ENCODE results near the gene TADA3. TPM values are rescaled to one million over a fixed set of nuclear protein-coding genes. Genes with fewer than 3 reads are reported as not detected.
A peak's percentile ranks its signal among the peaks of the same experiment; 100 is the strongest.

The TADA3 gene
- total and polyA plus RNA-seq, 2 experiments from 2014 or later = 97.2 to 137 TPM

- Histone ChIP-seq H3K27me3 (no peaks in the 10 kb centered on the region), H3K36me3 (peaks cover 23% of the 10 kb centered on the region), H3K9me3 (ENCODE audit: low read depth) (no peaks in the 10 kb centered on the region), H3K4me1 (ENCODE audit: low read depth) (peaks cover 11% of the 10 kb centered on the region), H3K4me3 (no peak overlapping the region), H3K27ac (peak overlapping the region; percentile 45)
- peak; percentile 18 to 46 for DNase-seq (ENCODE audit: low read depth in 1 of 2, low spot score in 1 of 2)
- no peak for TF ChIP-seq CTCF (IDR thresholded peaks at IDR 0.05; ENCODE audit: low read depth, low read length)
Measured at GRCh38 chr3:9808345-9809037, 16.2 kb upstream of the TADA3 start.

- Histone ChIP-seq H3K9me3 (ENCODE audit: low read depth) (no peaks in the 10 kb centered on the region), H3K36me3 (peaks cover 27% of the 10 kb centered on the region), H3K27me3 (no peaks in the 10 kb centered on the region), H3K4me3 (no peak overlapping the region), H3K4me1 (ENCODE audit: low read depth) (peaks cover 11% of the 10 kb centered on the region), H3K27ac (peak overlapping the region; percentile 21)
- no peak for DNase-seq (ENCODE audit: low read depth in 1 of 2, low spot score in 1 of 2)
- TF ChIP-seq CTCF (IDR thresholded peaks at IDR 0.05; ENCODE audit: low read depth, low read length) = no peak
Measured at GRCh38 chr3:9807981-9808344, 15.7 kb upstream of the TADA3 start.

- no peak overlapping the region for H3K4me3 ChIP-seq
- no peaks in the 10 kb centered on the region for H3K9me3 ChIP-seq (ENCODE audit: low read depth)
- peaks cover 11% of the 10 kb centered on the region for H3K4me1 ChIP-seq (ENCODE audit: low read depth)
- no peaks in the 10 kb centered on the region for H3K27me3 ChIP-seq
- no peak for TF ChIP-seq CTCF (IDR thresholded peaks at IDR 0.05; ENCODE audit: low read depth, low read length)
- H3K27ac ChIP-seq = peak overlapping the region; percentile 21
- H3K36me3 ChIP-seq = peaks cover 32% of the 10 kb centered on the region
- DNase-seq (ENCODE audit: low read depth in 1 of 2, low spot score in 1 of 2) = no peak
Measured at GRCh38 chr3:9806688-9807589, 14.7 kb upstream of the TADA3 start.

GRCh38 chr3:9806137-9806536 is 13.9 kb upstream of the TADA3 start:
- Histone ChIP-seq H3K4me1 (ENCODE audit: low read depth) (peaks cover 11% of the 10 kb centered on the region), H3K27ac (no peak overlapping the region), H3K36me3 (peaks cover 39% of the 10 kb centered on the region), H3K27me3 (no peaks in the 10 kb centered on the region), H3K4me3 (no peak overlapping the region), H3K9me3 (ENCODE audit: low read depth) (no peaks in the 10 kb centered on the region)
- TF ChIP-seq CTCF (IDR thresholded peaks at IDR 0.05; ENCODE audit: low read depth, low read length) = no peak
- no peak for DNase-seq (ENCODE audit: low read depth in 1 of 2, low spot score in 1 of 2)

- H3K27me3 ChIP-seq = no peaks in the 10 kb centered on the region
- no peak overlapping the region for H3K27ac ChIP-seq
- H3K4me1 ChIP-seq (ENCODE audit: low read depth) = peaks cover 4% of the 10 kb centered on the region
- peaks cover 48% of the 10 kb centered on the region for H3K36me3 ChIP-seq
- no peak for TF ChIP-seq CTCF (IDR thresholded peaks at IDR 0.05; ENCODE audit: low read depth, low read length)
- DNase-seq (ENCODE audit: low read depth in 1 of 2, low spot score in 1 of 2) = no peak
- no peak overlapping the region for H3K4me3 ChIP-seq
- H3K9me3 ChIP-seq (ENCODE audit: low read depth) = no peaks in the 10 kb centered on the region
Measured at GRCh38 chr3:9804996-9805395, 12.7 kb upstream of the TADA3 start.

Measured in cardiac muscle cell (in vitro differentiated cells and primary cell).